IMR-90 (cell line): ENCODE results near the gene TEX2. TPM values are rescaled to one million over a fixed set of nuclear protein-coding genes. Genes with fewer than 3 reads are reported as not detected.

Source experiments
- ATAC-seq: fragments of 200-7000 bp; cut with Tn5 transposase; 2 replicates; pipeline ENCODE4 v1.9.1; 2020; ENCODE audit warnings: low read depth, mild to moderate bottlenecking, moderate library complexity
- BruUV-seq: library from RNA; stranded (reverse); fragments of 400-500 nt; replicated peaks from 2 replicates; lab custom pipeline; 2021; lab: Mats Ljungman, UMichigan
- CTCF ChIA-PET: fragments of 300-600 bp; formaldehyde crosslinking; extraction: SDS; loops from one replicate; lab custom pipeline; 2021; ENCODE audit warnings: antibody characterized with exemption; lab: Yijun Ruan, JAX
- POLR2A ChIA-PET: fragments of 300-600 bp; sonication (Branson Sonifier 250); formaldehyde crosslinking; loops from one replicate; lab custom pipeline; 2022; ENCODE audit warnings: antibody characterized with exemption; ENCODE audit not compliant: unreplicated experiment; lab: Charles Lee
- DNase-seq: peaks from one replicate; pipeline ENCODE4 v3.0.0; 2013
- H2AFZ ChIP-seq: replicated peaks from 2 replicates; pipeline ENCODE3; 2013; ENCODE audit warnings: low read length, mild to moderate bottlenecking; ENCODE audit not compliant: poor library complexity
- H2AK5ac ChIP-seq: 2 replicates; pipeline ENCODE4 v1.6.1; 2013; ENCODE audit warnings: low read depth, low read length, inconsistent platforms
- H2AK9ac ChIP-seq: replicated peaks from 2 replicates; pipeline ENCODE3; 2013; ENCODE audit warnings: mild to moderate bottlenecking, low read depth, low read length, moderate library complexity; ENCODE audit not compliant: poor library complexity
- H2BK120ac ChIP-seq: 2 replicates; pipeline ENCODE4 v1.6.1; 2013; ENCODE audit warnings: low read depth, low read length, inconsistent platforms
- H2BK15ac ChIP-seq: 3 replicates; pipeline ENCODE4 v1.6.1; 2013; ENCODE audit warnings: low read depth, low read length, inconsistent platforms
- H2BK20ac ChIP-seq: 2 replicates; pipeline ENCODE4 v1.6.1; 2013; ENCODE audit warnings: low read depth, mild to moderate bottlenecking, inconsistent platforms, low read length, moderate library complexity
- H2BK5ac ChIP-seq: 2 replicates; pipeline ENCODE4 v1.6.1; 2013; ENCODE audit warnings: mild to moderate bottlenecking, low read depth, low read length, inconsistent platforms; ENCODE audit not compliant: poor library complexity, severe bottlenecking
- H3K14ac ChIP-seq: replicated peaks from 2 replicates; pipeline ENCODE4 v1.6.1; 2013; ENCODE audit warnings: low read depth, low read length, inconsistent platforms
- H3K18ac ChIP-seq: 2 replicates; pipeline ENCODE4 v1.6.1; 2013; ENCODE audit warnings: low read depth, low read length, control low read depth
- H3K23ac ChIP-seq: 2 replicates; pipeline ENCODE4 v1.6.1; 2013; ENCODE audit warnings: low read depth, low read length, inconsistent platforms
- H3K27ac ChIP-seq: 2 replicates; pipeline ENCODE4 v1.5.1; 2013; ENCODE audit warnings: mild to moderate bottlenecking, control low read depth, low read length; ENCODE audit not compliant: insufficient read depth
- H3K27me3 ChIP-seq: 2 replicates; pipeline ENCODE4 v1.6.1; 2013; ENCODE audit warnings: low read length; ENCODE audit not compliant: control insufficient read depth, insufficient read depth
- H3K36me3 ChIP-seq: 2 replicates; pipeline ENCODE4 v1.6.1; 2013; ENCODE audit warnings: low read length, mixed read lengths; ENCODE audit not compliant: control insufficient read depth, insufficient read depth
- H3K4ac ChIP-seq: 2 replicates; pipeline ENCODE4 v1.6.1; 2013; ENCODE audit warnings: low read depth, low read length, inconsistent platforms
- H3K4me1 ChIP-seq: 2 replicates; pipeline ENCODE4 v1.6.1; 2013; ENCODE audit warnings: low read length, mixed read lengths; ENCODE audit not compliant: control insufficient read depth, insufficient read depth
- H3K4me2 ChIP-seq: 2 replicates; pipeline ENCODE4 v1.6.1; 2013; ENCODE audit warnings: low read depth, mild to moderate bottlenecking, control low read depth, low read length, moderate library complexity
- H3K4me3 ChIP-seq: 2 replicates; pipeline ENCODE4 v1.5.1; 2013; ENCODE audit warnings: low read depth, mild to moderate bottlenecking, control low read depth, low read length, moderate library complexity; ENCODE audit not compliant: insufficient read depth
- H3K56ac ChIP-seq: 2 replicates; pipeline ENCODE4 v1.6.1; 2013; ENCODE audit warnings: low read length, inconsistent platforms; ENCODE audit not compliant: insufficient read depth; ENCODE audit errors: extremely low read depth
- H3K79me1 ChIP-seq, 2 experiments: 2 replicates each; pipeline ENCODE4 v1.6.1; 2013; ENCODE audit warnings: low read length in 2 of 2, inconsistent platforms in 1 of 2, low read depth in 1 of 2
- H3K9ac ChIP-seq: 2 replicates; pipeline ENCODE4 v1.6.1; 2013; ENCODE audit warnings: low read depth, low read length, control low read depth
- H3K9me1 ChIP-seq: 2 replicates; pipeline ENCODE4 v1.6.1; 2013; ENCODE audit warnings: low read length, inconsistent platforms; ENCODE audit not compliant: insufficient read depth
- H3K9me3 ChIP-seq: 2 replicates; pipeline ENCODE4 v1.6.1; 2013; ENCODE audit warnings: low read length; ENCODE audit not compliant: control insufficient read depth, insufficient read depth
- H4K20me1 ChIP-seq: 2 replicates; pipeline ENCODE4 v1.6.1; 2013; ENCODE audit warnings: low read length, inconsistent platforms; ENCODE audit not compliant: insufficient read depth
- H4K5ac ChIP-seq: 2 replicates; pipeline ENCODE4 v1.6.1; 2013; ENCODE audit warnings: mild to moderate bottlenecking, low read depth, low read length, control low read depth
- H4K8ac ChIP-seq, 2 experiments: 2 replicates each; pipeline ENCODE4 v1.6.1; 2013; ENCODE audit warnings: low read depth in 2 of 2, low read length in 2 of 2, control low read depth in 1 of 2, inconsistent platforms in 1 of 2
- H4K91ac ChIP-seq: 2 replicates; pipeline ENCODE4 v1.6.1; 2013; ENCODE audit warnings: low read depth, low read length, inconsistent platforms; ENCODE audit not compliant: insufficient read depth
- CHD1 ChIP-seq: IDR thresholded peaks from 2 replicates; pipeline ENCODE4 v1.6.1; 2012; ENCODE audit warnings: low read depth, low read length, improper control_type of control experiment
- RAD21 ChIP-seq: IDR thresholded peaks from 2 replicates; pipeline ENCODE4 v1.6.1; 2012; ENCODE audit warnings: low read length, improper control_type of control experiment
- WGBS, 2 experiments: methylation state at CpG; one replicate each; pipeline versions ENCODE4 v1.1.5 to v1.1.7; 2013; ENCODE audit warnings: missing lambda C conversion rate in 2 of 2; ENCODE audit not compliant: insufficient read length in 1 of 2; ENCODE audit errors: extremely low coverage in 2 of 2; 5-methylcytosine and 5-hydroxymethylcytosine counted together
- dilution Hi-C: fragments of 300-500 bp; cut with HindIII; formaldehyde crosslinking; loops from one replicate; pipeline ENCODE4 v1.14.3; 2018; ENCODE audit warnings: low sequenced_read_pairs; ENCODE audit not compliant: unreplicated experiment
- in situ Hi-C: fragments of 300-500 bp; cut with MboI; formaldehyde crosslinking; loops from 3 replicates; pipeline ENCODE4 v1.14.3; 2019; ENCODE audit warnings: low sequenced_read_pairs, inconsistent platforms, mixed read lengths
- intact Hi-C: fragments of 100-400 bp; cut with micrococcal nuclease; formaldehyde crosslinking; loops from 2 replicates; pipeline ENCODE4 v1.10.0; 2022
- polyA plus RNA-seq, 3 experiments: library from polyadenylated mRNA; depleted of rRNA; stranded (reverse); fragments of >200 nt; gene quantifications; 2 replicates each; pipeline ENCODE4 v1.2.3, GENCODE V29; 2012; ENCODE audit warnings: low replicate concordance in 1 of 3
- total RNA-seq: library from RNA; depleted of rRNA; stranded (reverse); fragments of >200 nt; gene quantifications from 2 replicates; pipeline ENCODE4 v1.2.3, GENCODE V29; 2012

TEX2 gene
- total and polyA plus RNA-seq, 2 of the 4 experiments (the other 2 are of a cell fraction), result 18.2 to 21.9 TPM

DNA sequence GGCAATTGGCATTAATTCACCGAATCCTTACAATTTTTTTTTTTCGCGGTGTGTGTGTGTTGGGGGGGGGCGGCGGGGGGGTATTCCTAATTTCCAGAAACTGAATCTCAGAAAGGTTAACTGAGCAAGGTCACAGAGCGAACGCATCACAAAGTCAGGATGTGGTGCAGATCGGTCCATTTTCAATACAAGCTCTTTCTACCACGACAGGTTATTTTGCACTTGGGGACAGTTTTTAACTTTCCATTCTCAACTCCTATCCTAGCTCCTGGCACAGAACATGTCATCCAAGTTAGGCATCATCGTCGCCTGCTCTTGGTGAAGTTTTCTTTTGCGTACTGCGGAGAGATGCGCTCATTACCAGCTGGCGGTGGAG is 117.7 kb downstream of the TEX2 start:
- Histone ChIP-seq H4K8ac (peak overlapping the region in 1 of 2 experiments; percentile 95; a peak in 3 of 4 replicates), H4K5ac (peak overlapping the region; percentile 74; the same call in 1 of the 2 replicates), H3K27ac (peak overlapping the region; percentile 42), H3K9me1 (peaks cover 11% of the 10 kb centered on the region), H2AK5ac (peak overlapping the region; percentile 1; the same call in 1 of the 2 replicates), H2AFZ (peak overlapping the region; percentile 93), H3K18ac (peak overlapping the region; percentile 52; the same call in 1 of the 2 replicates), H4K91ac (peak overlapping the region; percentile 74), H3K9me3 (no peaks in the 10 kb centered on the region), H3K4ac (peak overlapping the region; percentile 81), H2BK15ac (0 out of 3 replicates have a peak overlapping the region, but pooled peaks have one; percentile 25), H3K14ac (peak overlapping the region; percentile 92), H3K79me1 (peaks cover 7 to 29% of the 10 kb centered on the region in 2 experiments; a peak in 3 of 4 replicates), H3K4me1 (peaks cover 5% of the 10 kb centered on the region), H3K4me3 (peak overlapping the region; percentile 56), H2BK20ac (no peak overlapping the region), H3K36me3 (peaks cover 7% of the 10 kb centered on the region; the same call in 1 of the 2 replicates), H3K4me2 (peak overlapping the region; percentile 84), H2AK9ac (peak overlapping the region; percentile 80), H3K9ac (peak overlapping the region; percentile 80), H3K56ac (peak overlapping the region; percentile 86), H2BK120ac (peak overlapping the region; percentile 22), H2BK5ac (peak overlapping the region; percentile 93), H3K23ac (peak overlapping the region; percentile 91), H3K27me3 (no peaks in the 10 kb centered on the region), H4K20me1 (peaks cover 24% of the 10 kb centered on the region)
- in situ Hi-C loops (loop anchor here (5.0 kb wide), 1 partner anchor 137 kb away; no protein-coding TSS in a partner anchor), intact Hi-C loops (loop anchor here (1.0 kb wide), 1 partner anchor 118 kb away; the partner anchor contains the start of gene TEX2), dilution Hi-C loops (no loop called here)
- TF ChIP-seq RAD21 (peak; percentile 36), CHD1 (no peak)
- CTCF ChIA-PET, result interaction anchor here (0.6 to 1.5 kb wide), 3 partner anchors 12 to 153 kb away, joined by 3 to 5 read pairs (median 5); no protein-coding TSS in a partner anchor
- ATAC-seq (peak; percentile 8; the same call in 1 of the 2 replicates), DNase-seq (no peak)
- no TSS peak for BruUV-seq
- POLR2A ChIA-PET, result interaction anchor here (0.5 to 1.5 kb wide), 9 partner anchors 12 to 559 kb away, joined by 3 to 14 read pairs (median 4); no protein-coding TSS in a partner anchor
- 0% methylated on average over 2 of the region's 15 CpGs; no CpG with 5 or more reads in 1 of the 2 experiments for WGBS, 2 experiments
